H1 (cell line): Measurements from ENCODE around the gene PDZRN4. TPM values are rescaled to one million over a fixed set of nuclear protein-coding genes. Genes with fewer than 3 reads are reported as not detected.

Experiments
- CHD1 ChIP-seq: IDR thresholded peaks from 2 replicates; pipeline ENCODE4 v1.6.1; 2012; ENCODE audit warnings: low read depth, low read length, improper control_type of control experiment
- CHD2 ChIP-seq: IDR thresholded peaks from 2 replicates; pipeline ENCODE4 v1.6.1; 2012; ENCODE audit warnings: low read length, improper control_type of control experiment
- FOSL1 ChIP-seq: IDR thresholded peaks from 2 replicates; pipeline ENCODE4 v1.6.1; 2011; ENCODE audit warnings: mild to moderate bottlenecking, low read depth, low read length, moderate library complexity; ENCODE audit not compliant: insufficient read depth
- JUN ChIP-seq: IDR thresholded peaks from 2 replicates; pipeline ENCODE4 v1.6.1; 2011; ENCODE audit warnings: low read depth, mild to moderate bottlenecking, improper control_type of control experiment, low read length
- NANOG ChIP-seq: IDR thresholded peaks from 2 replicates; pipeline ENCODE4 v1.6.1; 2011; ENCODE audit warnings: low read length, low read depth, mild to moderate bottlenecking, inconsistent platforms; ENCODE audit not compliant: insufficient read depth, poor library complexity, severe bottlenecking
- POLR2A ChIP-seq, 2 experiments: IDR thresholded peaks; 1 replicate in 1 of 2; 2 replicates in 1 of 2; pipeline ENCODE4 v1.6.1; 2011; ENCODE audit warnings: low read depth in 2 of 2, low read length in 2 of 2, mild to moderate bottlenecking in 2 of 2; ENCODE audit errors: control extremely low read depth in 1 of 2
- POU5F1 ChIP-seq: IDR thresholded peaks from 2 replicates; pipeline ENCODE4 v1.6.1; 2011; ENCODE audit warnings: low read depth, mild to moderate bottlenecking, low read length, moderate library complexity
- RBBP5 ChIP-seq: IDR thresholded peaks from 2 replicates; pipeline ENCODE4 v1.7.1; 2012; ENCODE audit warnings: low read depth, mild to moderate bottlenecking, inconsistent platforms, low read length, moderate library complexity, borderline replicate concordance
- RNF2 ChIP-seq: fragments of 200-900, 300-1000 bp; sonication (generic); IDR thresholded peaks from 2 replicates; pipeline ENCODE4 v1.7.1; 2016; ENCODE audit warnings: borderline replicate concordance, low read depth, mild to moderate bottlenecking, antibody characterized with exemption, low read length; ENCODE audit not compliant: poor library complexity, severe bottlenecking; ENCODE audit errors: missing control alignments
- RXRA ChIP-seq: IDR thresholded peaks from 2 replicates; pipeline ENCODE4 v1.6.1; 2011; ENCODE audit warnings: low read depth, mild to moderate bottlenecking, low read length, moderate library complexity; ENCODE audit not compliant: insufficient read depth
- TCF12 ChIP-seq: IDR thresholded peaks from 2 replicates; pipeline ENCODE4 v1.6.1; 2011; ENCODE audit warnings: low read depth, mild to moderate bottlenecking, low read length
- polyA plus RNA-seq, 7 experiments: library from polyadenylated mRNA; depleted of rRNA in 3 of 7; stranded (reverse) in 5 of 7; unstranded in 2 of 7; fragments of >200 nt in 5 of 7; fragments of 200-250 nt in 2 of 7; gene quantifications; 1 replicate in 5 of 7; 2 replicates in 1 of 7; 4 replicates in 1 of 7; pipeline versions ENCODE4 v1.2.1 to v1.2.3, GENCODE V29; 2011 to 2013; ENCODE audit warnings: missing spikeins in 2 of 7, mixed read lengths in 2 of 7
- total RNA-seq: library from RNA; stranded (reverse); fragmentation: NEBNext Ultra II Directional; extraction: Animal tissue kit (Norgen Biotek cat#: 25700); gene quantifications from 2 replicates; pipeline ENCODE4 v1.2.1, GENCODE V29; 2021
- TF ChIP-seq, protein P1 (sequence below): fragments of 300-600 bp; sonication (generic); IDR thresholded peaks from 2 replicates; pipeline ENCODE4 v1.7.1; 2012; ENCODE audit warnings: low read length, moderate library complexity, mild to moderate bottlenecking, inconsistent platforms; ENCODE audit not compliant: insufficient replicate concordance

Gene PDZRN4
- total and polyA plus RNA-seq, 2 of the 8 experiments (the other 6 are each of a cell fraction or from before 2014, with no cell fraction given) = not detected

- TF ChIP-seq, protein P1, sequence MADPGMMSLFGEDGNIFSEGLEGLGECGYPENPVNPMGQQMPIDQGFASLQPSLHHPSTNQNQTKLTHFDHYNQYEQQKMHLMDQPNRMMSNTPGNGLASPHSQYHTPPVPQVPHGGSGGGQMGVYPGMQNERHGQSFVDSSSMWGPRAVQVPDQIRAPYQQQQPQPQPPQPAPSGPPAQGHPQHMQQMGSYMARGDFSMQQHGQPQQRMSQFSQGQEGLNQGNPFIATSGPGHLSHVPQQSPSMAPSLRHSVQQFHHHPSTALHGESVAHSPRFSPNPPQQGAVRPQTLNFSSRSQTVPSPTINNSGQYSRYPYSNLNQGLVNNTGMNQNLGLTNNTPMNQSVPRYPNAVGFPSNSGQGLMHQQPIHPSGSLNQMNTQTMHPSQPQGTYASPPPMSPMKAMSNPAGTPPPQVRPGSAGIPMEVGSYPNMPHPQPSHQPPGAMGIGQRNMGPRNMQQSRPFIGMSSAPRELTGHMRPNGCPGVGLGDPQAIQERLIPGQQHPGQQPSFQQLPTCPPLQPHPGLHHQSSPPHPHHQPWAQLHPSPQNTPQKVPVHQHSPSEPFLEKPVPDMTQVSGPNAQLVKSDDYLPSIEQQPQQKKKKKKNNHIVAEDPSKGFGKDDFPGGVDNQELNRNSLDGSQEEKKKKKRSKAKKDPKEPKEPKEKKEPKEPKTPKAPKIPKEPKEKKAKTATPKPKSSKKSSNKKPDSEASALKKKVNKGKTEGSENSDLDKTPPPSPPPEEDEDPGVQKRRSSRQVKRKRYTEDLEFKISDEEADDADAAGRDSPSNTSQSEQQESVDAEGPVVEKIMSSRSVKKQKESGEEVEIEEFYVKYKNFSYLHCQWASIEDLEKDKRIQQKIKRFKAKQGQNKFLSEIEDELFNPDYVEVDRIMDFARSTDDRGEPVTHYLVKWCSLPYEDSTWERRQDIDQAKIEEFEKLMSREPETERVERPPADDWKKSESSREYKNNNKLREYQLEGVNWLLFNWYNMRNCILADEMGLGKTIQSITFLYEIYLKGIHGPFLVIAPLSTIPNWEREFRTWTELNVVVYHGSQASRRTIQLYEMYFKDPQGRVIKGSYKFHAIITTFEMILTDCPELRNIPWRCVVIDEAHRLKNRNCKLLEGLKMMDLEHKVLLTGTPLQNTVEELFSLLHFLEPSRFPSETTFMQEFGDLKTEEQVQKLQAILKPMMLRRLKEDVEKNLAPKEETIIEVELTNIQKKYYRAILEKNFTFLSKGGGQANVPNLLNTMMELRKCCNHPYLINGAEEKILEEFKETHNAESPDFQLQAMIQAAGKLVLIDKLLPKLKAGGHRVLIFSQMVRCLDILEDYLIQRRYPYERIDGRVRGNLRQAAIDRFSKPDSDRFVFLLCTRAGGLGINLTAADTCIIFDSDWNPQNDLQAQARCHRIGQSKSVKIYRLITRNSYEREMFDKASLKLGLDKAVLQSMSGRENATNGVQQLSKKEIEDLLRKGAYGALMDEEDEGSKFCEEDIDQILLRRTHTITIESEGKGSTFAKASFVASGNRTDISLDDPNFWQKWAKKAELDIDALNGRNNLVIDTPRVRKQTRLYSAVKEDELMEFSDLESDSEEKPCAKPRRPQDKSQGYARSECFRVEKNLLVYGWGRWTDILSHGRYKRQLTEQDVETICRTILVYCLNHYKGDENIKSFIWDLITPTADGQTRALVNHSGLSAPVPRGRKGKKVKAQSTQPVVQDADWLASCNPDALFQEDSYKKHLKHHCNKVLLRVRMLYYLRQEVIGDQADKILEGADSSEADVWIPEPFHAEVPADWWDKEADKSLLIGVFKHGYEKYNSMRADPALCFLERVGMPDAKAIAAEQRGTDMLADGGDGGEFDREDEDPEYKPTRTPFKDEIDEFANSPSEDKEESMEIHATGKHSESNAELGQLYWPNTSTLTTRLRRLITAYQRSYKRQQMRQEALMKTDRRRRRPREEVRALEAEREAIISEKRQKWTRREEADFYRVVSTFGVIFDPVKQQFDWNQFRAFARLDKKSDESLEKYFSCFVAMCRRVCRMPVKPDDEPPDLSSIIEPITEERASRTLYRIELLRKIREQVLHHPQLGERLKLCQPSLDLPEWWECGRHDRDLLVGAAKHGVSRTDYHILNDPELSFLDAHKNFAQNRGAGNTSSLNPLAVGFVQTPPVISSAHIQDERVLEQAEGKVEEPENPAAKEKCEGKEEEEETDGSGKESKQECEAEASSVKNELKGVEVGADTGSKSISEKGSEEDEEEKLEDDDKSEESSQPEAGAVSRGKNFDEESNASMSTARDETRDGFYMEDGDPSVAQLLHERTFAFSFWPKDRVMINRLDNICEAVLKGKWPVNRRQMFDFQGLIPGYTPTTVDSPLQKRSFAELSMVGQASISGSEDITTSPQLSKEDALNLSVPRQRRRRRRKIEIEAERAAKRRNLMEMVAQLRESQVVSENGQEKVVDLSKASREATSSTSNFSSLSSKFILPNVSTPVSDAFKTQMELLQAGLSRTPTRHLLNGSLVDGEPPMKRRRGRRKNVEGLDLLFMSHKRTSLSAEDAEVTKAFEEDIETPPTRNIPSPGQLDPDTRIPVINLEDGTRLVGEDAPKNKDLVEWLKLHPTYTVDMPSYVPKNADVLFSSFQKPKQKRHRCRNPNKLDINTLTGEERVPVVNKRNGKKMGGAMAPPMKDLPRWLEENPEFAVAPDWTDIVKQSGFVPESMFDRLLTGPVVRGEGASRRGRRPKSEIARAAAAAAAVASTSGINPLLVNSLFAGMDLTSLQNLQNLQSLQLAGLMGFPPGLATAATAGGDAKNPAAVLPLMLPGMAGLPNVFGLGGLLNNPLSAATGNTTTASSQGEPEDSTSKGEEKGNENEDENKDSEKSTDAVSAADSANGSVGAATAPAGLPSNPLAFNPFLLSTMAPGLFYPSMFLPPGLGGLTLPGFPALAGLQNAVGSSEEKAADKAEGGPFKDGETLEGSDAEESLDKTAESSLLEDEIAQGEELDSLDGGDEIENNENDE = no peak
- TF ChIP-seq JUN (no peak), TCF12 (no peak), RBBP5 (no peak), POLR2A (IDR thresholded peaks at IDR 0.05; ENCODE audit: control extremely low read depth in 1 of 2, low read depth in 2 of 2, low read length in 2 of 2) (no peak), POU5F1 (no peak), CHD1 (no peak), CHD2 (no peak), FOSL1 (no peak), RNF2 (no peak), NANOG (no peak), RXRA (no peak)
Measured at GRCh38 chr12:41193311-41193710, 5.2 kb downstream of the PDZRN4 start (continued).
